EH (cell line): Measurements from ENCODE around the gene FBXL14.

Source experiments
- DNase-seq: peaks from one replicate; pipeline ENCODE4 v3.0.0-alpha.2; 2015; ENCODE audit warnings: low read depth

The FBXL14 gene

DNA sequence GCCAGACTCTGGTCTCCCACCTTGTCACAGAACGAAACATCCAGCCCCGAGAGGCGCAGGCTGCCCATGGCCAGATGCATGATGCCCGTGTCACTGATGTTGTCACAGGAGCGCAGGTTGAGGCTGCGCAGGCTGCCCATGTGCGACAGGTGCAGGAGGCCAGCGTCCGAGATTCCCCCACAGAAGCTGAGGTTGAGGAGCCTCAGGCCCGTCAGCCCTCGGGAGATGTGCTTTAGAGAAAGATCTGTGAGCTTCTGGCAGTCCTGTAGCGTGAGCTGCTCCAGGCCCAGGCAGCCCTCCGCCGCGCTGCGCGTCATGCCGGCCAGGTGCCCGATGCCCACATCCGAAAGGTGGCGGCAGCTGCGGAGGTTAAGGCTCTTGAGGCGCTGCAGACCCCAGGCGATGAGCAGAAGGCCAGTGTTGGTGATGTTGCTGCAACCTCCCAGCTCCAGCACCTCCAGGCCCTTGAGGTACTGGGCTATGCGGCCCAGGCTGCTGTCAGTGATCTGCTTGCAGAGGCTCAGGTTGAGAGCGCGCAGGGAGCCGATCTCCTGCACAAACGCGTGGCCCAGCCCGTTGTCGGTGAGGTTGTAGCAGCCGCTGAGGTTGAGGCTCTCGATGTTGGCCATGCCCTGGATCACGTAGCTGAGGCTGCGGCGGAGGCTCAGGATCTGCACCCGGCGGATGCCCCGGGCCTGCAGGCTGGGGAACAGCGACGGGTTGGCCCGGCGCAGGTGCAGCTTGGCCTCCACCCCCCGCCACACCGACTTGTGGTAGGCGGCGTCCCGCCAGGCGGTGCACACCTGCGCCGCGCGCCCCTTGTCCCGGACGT is 991 bp downstream of the FBXL14 start:
- DNase-seq: peak; percentile 49

DNA sequence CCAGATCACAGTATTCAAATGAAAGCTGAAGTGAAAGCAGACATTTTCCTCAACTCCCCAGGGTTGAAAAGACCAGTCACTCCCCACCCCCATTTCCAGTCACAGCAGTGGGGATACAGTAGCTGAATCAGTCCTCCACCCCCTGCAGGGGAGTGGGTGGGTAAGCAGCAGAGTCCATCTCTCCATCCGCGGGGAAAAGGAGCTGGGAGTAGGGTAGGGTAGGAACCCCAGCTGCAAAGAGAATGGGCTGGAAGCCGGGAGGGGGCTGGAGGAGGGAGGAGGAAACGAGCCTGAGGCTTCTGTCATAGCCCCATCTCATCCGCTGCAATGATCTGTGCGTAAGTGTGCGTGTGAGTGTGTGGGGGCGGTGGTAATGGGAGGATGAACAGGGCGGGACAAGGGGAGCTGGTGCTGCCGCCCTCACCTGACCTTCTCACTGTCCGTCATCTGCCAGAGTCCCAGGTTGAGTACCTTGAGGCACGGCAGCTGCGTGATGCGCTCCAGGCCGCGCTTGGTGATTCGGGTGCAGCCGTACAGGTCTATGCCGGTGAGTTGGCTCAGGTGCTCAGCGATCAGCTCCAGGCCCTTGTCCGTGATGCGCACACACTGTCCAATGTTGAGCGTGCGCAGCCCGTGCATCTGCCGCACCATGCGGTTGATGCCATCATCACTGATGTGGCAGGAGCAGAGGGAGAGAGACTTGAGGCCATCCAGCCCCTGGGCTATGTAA is 1.8 kb downstream of the FBXL14 start:
- DNase-seq: peak; percentile 72

DNA sequence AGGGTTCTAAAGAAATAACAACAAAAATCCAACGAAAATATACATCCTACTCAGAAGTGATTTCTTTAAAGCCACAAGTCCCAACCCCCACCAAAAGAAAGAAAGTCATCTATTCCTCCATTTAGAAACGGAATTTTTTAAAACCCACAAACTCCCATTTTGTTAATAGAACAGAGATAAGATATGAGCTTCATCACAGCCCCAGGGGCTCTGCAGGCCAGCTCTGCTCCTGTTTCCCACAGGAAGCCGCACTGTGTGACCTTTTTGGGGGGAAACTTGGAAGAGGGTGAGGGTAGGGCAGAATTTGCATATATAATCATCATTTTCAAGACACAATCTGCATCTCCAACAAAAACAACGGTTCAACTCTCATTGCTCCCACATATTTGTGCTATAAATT is 2.8 kb downstream of the FBXL14 start:
- DNase-seq: peak; percentile 67

DNA sequence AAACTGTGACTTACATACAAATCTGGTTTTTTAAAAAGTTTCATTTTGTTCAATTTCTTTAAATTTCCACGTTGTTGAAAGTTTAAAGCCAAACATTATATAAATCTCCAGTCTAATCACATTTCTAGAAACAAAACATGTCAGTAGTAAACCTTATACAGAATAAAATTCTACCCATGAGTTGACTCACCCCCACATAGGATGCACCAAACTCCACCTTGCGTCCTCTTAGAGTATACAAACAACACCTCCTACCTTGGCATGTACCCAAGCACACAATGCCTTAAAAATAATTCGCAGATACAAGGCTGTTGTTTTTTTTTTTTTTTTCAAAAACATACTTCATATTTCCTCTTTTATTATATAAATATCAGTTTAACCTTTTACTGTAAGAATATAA is 3.3 kb downstream of the FBXL14 start:
- DNase-seq: no peak

DNA sequence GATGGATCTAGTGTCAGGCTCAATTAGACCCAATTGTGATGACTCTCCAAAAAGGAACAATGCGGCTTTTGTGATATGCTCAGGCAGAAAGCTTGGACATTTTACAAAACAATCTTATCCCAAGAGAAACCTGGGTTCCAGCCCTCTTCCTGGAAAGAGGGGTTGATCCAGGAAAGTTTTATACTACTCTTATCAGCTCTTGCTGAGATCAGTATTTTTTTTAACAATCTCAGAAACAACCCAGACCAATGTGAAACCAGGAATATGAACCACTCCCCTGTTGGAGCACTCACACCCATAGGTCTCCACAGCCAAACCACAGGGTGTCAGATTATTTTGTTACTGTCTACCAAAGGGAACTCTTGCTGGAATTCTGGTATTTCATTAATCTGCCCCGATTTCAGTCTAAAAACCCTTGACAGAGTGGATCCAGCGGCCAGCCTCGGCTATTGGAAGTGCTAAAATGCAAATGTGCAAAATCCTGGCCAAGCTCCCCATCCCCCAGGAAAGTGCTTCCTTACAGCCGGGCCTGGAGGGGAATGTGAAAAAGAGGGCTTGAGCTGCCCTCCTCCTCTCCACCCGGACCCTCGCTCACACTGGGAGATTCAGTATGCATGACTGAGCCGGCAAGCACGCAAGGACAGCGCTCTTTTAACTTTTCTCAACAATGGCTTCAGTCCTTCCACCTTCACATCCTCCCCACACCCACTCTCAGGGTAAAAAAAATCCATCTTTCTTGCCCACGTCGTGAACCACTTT is 4.0 kb downstream of the FBXL14 start:
- peak; percentile 68 for DNase-seq

DNA sequence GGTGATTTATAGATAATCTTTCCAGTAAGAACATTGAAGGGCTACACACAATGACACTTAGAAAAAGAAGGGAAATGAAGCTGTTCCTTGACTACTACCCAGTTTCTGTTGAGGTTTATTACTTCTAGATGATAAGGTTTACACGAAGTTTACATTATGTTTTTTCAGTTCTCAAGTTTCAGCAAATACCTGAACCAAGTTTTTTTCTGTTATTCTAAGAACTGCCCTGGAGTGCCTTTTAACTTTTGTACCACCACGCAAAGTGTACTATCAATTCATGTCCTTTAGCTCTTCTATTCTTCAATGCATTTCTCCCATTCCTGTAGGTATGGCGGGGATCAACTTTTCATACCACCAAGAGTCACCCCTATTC is 5.8 kb downstream of the FBXL14 start:
- DNase-seq: no peak

DNA sequence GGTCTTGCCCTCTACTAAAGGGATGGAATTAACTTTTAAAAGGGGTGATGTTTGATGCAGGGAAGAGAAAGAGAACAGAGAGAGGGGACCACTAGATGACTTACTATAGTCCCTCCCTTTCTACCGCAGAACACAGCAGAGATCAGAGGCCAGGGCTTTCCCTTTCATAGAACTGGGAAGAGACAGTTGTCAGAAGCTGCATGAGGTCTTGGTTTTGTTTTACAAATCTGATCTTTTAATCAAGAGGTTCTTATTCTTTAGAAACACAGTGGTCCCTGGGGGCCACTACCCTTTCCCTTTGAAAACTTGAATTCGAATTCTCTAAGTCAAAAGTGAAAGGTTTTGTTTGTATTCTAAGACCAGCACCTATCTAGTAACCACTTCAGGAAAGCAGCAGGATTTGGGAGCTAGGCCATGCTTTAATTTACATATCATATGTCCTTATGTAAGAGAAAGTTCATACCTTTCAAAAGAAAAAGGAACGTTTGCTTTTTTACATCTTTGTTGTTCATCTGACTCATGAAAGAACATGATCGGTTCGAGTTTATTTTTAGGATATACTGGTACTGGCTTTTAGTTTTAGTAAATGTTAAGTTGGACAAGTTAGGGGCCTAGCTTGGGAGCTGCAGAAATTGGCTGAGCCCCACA is 6.3 kb downstream of the FBXL14 start:
- DNase-seq: no peak

DNA sequence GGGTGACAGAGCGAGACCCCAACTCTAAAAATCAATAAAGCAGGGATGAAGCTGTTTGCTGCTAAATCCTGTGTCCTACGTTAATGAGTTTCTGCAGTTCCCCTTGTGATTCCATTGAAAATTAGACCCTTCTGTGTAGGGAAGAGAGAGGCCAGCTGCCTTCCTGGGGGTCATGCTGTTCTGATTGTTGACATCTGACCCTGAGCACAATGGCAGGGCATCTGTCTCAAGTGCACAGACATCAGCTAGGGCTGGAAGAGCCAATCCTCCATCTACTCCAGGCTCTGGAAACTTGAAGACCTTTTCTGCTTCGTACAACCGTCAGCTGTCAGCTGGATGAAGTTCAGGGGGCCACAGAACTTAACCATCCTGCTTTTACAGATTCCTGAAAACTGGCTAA is 10.1 kb downstream of the FBXL14 start:
- no peak for DNase-seq

DNA sequence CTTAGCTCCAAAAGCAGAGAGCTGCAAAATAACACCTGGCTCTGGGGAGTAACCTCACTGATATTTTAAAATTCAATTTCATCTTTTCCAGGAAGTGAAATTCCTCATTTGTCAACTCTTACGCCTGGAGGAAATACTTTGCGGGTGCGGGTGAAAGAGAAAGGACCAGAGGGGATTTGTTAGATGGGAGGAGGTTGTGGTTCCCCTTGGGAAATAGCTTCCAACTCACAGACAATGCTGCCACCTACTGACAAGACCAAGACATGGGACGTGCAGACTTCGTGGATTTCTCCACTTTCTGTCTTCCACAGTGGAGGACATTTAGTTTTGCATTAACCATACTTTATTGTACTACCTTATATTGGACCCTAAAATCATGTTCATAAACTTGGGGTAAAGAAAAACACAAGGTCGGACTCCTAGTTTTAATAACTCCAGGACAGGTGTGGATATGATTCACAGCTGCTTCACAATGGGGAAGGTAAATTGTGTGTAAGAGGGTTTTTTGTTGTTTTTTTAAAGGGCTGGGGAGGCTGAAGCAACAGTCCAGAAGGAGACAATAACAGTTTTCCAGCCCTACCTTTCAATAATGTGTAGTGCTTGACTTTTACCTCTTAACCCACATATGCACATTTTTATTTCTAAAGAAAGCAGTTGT is 10.8 kb downstream of the FBXL14 start:
- peak; percentile 89 for DNase-seq

DNA sequence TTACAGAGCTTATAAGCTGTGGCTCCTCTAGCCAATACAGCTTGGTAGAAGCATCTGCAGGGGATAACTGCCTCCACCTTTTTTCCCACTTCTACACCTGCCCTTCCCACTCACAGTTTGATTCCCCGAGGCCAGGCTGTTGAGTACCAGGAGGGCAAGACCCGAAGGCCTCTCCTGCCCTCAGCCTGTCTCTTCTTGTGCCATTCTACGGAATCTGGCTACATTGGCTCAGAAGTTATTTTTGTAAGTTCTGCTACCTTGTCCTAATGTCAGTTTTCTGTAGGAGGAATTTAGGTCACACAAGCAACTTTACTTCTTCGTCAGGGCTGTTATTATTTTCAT is 11.7 kb downstream of the FBXL14 start:
- no peak for DNase-seq

DNA sequence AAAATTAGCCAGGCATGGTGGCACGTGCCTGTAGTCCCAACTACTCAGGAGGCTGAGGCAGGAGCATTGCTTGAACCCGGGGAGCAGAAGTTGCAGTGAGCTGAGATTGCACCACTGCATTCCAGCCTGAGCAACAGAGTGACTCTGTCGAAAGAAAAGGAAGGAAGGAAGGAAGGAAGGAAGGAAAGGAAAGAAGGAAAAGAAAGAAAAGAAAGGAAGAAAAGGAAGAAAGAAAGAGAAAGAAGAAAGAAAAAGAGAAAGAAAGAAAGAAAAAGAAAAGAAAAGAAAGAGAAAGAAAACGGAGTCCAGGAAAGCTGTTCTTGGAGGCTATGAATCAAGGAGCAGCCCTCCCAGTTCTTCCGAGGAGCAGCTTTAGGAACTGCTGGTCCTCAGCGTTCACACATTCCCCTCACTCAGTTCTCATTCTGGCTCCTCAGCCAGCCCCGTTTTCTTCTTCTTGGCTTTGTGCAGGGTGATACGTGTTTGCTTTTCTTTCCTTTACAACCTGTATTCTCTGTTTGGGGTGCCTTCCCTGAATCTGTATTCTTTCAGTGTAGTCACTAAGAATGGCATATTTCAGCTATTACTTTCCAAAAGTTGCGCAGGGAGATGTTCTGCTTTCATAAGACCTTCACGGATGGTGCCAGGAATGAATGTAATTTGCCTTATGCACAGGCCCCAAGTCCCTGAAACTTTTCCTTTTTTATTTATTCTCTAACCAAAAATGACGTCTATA is 12.2 kb downstream of the FBXL14 start:
- peak; percentile 65 for DNase-seq

DNA sequence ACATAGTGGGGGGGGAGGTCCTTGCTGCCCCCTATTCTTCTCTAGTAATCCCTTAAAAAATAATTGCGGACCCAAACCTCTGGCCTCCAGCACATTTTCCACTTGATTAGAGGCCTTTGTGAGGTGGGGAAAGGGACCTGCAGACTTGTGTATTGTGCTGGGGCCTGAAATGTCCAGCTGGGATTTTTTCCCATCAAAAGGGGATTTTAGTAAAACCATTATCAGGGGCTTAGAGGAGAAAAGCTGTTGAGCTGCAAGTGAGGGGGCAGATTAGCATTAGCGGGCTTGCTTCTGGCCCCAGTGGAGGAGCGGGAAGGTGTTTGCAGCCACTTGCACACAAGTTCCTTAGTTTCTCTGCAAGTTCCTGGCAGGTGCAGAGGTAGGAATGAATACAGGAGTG is 13.9 kb downstream of the FBXL14 start:
- no peak for DNase-seq

DNA sequence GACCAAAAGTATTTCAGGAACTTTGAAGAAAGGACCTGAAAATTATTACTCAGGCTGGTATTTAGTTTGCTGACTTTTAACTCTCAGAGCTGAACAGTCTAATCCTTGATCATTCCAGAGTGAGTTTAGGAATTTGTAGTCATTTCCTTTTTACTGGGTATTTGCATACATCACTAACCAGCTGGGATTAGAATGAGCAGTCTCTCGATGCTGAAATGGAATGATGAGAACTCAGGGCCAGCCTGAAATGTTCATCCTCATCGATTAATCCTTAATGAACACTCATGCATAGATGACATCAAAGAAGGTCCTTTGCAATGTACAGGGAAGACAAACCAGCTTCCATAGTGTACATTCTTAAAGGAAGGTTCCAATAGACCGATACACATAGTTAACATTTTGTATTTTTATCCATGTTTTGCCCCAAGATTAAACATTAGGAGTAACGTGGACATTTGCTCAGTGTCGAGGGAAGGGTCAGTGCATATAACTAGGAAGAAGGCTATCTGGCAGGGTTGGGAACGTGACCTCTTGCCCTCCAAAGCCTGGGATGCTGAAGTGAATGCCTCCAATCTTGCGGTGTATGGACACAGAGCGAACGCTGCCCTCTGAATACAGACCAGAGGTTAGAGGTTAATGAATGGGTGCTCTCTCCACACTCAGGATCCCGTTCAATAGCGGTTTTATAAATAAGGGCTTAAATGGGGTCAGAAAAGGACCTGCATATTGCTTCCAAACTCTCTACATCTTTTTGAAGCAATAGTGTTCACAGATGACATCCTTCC is 14.5 kb downstream of the FBXL14 start:
- peak; percentile 78 for DNase-seq

DNA sequence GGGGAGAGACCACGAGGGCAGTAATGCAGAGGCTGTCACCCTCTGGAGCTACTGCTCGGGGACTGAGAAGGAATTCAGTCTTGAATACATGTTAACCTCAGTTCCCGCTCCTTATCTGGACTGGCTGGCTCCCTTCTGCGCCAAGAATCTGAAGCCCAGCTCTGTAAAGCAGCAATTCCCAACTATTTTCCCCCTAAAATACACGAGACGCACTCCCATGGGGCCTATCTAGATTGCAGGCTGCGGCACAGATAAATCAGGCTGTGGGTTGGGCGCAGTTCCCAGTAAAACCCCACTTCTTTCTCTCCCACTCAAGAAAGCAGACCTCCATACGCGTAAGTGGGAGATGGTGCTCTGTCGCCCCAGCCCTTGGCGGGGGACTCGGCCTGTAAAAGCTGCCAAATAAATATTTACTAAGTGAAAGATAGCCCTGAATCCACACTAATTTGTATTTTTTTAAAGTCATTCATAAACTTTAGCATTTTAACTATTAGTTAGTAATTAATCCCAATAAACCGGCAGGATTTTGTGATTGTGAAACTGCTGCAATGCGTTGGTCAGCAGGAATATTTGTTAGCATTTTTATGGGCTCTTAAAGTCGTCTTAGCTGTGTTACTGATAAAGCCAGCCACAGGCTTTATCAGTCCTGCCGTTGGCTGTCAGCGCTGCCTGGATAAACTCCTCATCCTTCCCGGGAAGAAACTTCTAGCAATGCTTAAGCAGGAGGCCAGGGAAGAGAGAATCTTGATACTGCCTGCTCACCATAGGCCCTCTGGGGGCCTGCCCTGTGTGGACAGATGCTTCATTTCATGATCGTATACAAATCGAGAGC is 17.8 kb downstream of the FBXL14 start:
- peak; percentile 74 for DNase-seq

DNA sequence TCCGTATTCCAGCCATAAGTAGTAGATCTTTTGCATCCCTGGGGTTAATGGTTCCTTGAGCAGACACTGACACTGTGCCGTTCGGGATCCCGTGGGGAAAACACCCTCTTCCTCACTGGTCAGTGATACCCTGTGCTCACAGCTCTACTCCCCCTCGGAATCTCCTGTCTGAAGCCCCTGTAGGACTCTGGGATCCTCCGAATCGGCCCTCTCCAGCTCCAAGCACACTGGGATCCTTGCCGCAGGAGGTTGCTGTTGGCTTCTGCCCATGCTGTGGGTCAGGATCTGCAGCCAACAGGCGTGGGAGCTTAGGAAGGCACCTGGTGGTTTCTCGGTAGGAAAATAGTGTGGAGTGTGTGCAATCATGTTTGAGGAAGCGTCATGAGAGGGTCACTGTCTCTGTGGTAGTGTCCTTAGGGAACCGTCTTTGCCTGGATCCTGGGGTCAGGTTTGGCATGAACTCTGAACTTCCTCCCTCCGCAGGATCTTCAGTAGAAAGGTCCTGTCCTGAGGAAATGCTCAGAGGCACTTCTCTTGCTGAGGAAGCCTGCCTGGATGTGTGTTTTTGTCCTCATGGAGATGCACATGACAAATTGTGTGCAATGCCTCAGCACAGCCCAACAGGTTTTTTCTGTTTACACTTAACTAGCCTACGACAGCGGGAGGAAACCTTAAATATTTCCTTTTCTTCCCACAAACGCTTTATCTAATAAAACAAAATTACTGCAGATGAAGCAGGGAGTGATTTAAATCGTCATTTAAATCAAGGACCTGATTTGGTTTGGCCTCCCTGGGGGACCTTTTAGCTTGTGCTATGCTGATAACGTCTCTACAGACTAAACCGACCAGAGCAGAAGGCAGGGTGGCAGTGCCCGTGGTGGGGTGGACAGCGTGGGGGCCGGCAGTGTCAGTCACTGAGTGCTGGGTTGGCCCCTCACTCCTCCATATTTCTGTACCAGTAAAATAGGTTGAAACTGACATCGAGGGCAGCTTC is 18.7 kb downstream of the FBXL14 start:
- DNase-seq: peak; percentile 58

DNA sequence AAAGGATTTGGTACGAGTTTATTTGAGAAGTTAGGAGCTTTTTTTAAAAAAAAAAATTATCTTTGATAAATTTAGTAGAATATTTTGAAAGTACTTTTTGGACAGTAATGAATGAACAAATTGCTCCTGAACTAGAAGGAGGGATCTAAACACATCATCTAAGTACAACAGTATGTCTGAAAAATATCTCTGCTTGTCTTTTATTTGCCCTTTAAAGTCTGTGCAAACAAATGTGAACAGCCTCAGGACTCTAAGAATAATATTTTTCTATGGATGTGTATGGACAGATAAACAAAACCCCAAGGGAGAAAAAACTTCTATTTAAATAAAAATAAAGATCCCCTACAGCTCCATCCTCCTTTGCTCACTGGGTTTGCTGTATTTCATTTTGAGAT is 19.5 kb downstream of the FBXL14 start:
- no peak for DNase-seq

DNA sequence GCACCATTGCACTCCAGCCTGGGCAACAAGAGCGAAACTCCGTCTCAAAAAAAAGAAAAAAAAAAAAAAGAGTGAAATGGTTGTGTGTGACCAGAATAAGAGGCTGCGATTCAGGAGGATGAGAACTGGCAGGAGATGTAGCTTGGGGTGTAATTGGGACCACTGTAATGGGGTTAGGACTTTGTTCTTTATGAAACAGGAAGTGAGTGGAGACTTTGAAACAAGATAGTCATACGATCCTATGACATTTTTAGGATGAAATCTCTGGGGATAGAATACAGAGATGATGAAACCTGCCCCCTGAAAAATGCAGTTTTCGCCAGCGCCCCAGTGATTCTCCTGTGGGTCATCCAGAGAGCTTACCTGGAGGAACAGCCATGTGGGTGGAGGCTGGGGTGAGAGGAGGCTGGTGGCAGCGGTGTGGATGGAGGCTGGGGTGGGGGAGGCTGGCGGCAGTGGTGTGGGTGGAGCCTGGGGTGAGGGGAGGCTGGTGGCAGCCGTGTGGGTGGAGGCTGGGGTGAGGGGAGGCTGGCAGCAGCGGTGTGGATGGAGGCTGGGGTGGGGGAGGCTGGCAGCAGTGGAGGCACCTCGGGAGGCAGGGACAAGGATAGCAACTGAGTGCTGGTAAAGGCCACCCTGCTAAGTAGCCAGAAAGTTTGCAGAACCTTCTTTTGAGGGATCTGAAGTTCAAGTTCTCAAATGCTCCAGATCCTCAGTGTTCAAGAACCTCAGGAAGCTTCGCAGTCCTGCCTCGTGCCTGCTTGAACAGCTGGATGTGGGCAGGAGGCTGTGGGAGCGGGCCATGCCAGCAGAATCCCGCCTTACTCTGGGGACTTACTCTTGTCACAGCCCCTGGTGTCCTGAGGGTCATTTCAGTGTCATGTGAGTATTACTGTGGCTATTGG is 20.2 kb downstream of the FBXL14 start:
- DNase-seq: no peak
